RWPE1 (cell line): ENCODE measurements around the gene PARP1.

ENCODE experiments used
- CTCF ChIA-PET: fragments of 350-600 bp; sonication (Branson Sonifier 250); formaldehyde crosslinking; extraction: SDS; loops from one replicate; lab custom pipeline; 2021; lab: Yijun Ruan, JAX
- POLR2A ChIA-PET: fragments of 400-600 bp; formaldehyde crosslinking; extraction: SDS; loops from one replicate; lab custom pipeline; 2020; ENCODE audit warnings: antibody characterized with exemption; ENCODE audit not compliant: low non-redundant PET; lab: Yijun Ruan, JAX
- DNase-seq: peaks from one replicate; pipeline ENCODE4 v3.0.0; 2012; ENCODE audit warnings: low spot score
- H3K27ac ChIP-seq: fragments of 450-650 bp; 2 replicates; pipeline ENCODE4 v1.5.1; 2017
- TF ChIP-seq, protein P1 (sequence below): fragments of 450-650 bp; conservative IDR thresholded peaks from 2 replicates; pipeline ENCODE4 v1.5.1; 2017; ENCODE audit warnings: low read depth, mild to moderate bottlenecking

PARP1 gene

DNA sequence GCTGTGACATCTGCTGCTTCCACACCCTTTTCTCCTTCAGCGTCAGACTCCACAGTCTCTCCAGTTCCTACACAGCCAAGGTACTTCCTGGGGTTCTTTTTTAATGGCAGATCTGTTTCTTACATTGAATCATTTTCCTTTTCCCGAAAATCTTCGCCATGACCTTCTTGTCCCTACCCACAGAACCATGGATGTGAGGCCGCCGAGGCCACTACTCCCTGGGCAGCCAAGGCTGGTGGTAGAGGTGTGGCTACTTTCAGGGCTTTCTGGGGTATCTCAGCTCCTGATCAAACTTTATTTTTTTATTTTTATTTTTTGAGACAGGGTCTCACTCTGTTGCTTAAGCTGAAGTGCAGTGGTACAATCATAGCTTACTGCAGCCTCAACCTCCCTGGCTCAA is 89.4 kb downstream of the PARP1 start:
- H3K27ac ChIP-seq = no peak overlapping the region
- POLR2A ChIA-PET = no interaction called here
- TF ChIP-seq, protein P1, sequence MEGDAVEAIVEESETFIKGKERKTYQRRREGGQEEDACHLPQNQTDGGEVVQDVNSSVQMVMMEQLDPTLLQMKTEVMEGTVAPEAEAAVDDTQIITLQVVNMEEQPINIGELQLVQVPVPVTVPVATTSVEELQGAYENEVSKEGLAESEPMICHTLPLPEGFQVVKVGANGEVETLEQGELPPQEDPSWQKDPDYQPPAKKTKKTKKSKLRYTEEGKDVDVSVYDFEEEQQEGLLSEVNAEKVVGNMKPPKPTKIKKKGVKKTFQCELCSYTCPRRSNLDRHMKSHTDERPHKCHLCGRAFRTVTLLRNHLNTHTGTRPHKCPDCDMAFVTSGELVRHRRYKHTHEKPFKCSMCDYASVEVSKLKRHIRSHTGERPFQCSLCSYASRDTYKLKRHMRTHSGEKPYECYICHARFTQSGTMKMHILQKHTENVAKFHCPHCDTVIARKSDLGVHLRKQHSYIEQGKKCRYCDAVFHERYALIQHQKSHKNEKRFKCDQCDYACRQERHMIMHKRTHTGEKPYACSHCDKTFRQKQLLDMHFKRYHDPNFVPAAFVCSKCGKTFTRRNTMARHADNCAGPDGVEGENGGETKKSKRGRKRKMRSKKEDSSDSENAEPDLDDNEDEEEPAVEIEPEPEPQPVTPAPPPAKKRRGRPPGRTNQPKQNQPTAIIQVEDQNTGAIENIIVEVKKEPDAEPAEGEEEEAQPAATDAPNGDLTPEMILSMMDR = no peak
- DNase-seq = no peak
- CTCF ChIA-PET = interaction anchor here (0.6 to 1.5 kb wide), 3 partner anchors 15 to 136 kb away, joined by 3 to 5 read pairs (median 5); no protein-coding TSS in a partner anchor

DNA sequence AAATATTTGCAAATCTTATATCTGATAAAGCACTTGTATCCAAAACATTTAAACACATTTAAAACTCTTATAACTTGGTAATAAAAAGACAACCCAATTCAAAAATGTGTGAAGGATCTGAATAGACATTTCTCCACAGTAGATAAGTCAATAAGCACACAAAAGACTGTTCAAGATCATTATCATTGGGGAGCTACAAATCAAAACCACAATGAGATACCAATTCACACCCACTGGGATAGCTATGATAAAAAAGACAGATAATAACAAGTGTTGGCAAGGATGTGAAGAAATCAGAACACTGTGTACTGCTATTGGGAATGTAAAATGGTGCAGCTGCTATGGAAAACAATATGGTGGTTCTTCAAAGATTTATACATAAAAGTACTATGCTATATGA is 93.8 kb downstream of the PARP1 start:
- no peak overlapping the region for H3K27ac ChIP-seq
- POLR2A ChIA-PET = no interaction called here
- DNase-seq = no peak
- CTCF ChIA-PET = interaction anchor here (0.6 to 1.4 kb wide), 3 partner anchors 11 to 171 kb away, joined by 4 to 5 read pairs (median 4); no protein-coding TSS in a partner anchor
- TF ChIP-seq, protein P1 = no peak

DNA sequence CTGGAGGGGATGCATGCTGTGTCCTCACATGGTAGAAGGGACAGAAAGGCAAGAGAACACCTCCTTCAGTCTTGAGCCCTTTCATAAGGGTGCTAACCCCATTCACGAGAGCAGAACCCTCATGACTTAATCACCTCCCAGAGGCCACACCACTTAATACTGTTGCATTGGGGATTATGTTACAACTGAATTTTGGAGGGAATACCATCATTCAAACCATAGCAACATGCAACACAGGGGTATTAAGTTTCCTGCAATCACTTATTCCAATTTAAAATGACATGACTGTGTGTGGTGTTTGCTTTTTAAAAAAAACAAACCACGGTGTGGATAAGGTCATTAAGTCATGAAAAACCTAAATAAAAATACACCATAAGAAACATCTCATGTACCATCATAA is 95.8 kb downstream of the PARP1 start:
- DNase-seq = no peak
- no peak overlapping the region for H3K27ac ChIP-seq
- ChIA-PET CTCF (interaction anchor here (0.6 kb wide), 1 partner anchor 1578 kb away, joined by 4 read pairs; no protein-coding TSS in a partner anchor), POLR2A (no interaction called here)
- TF ChIP-seq, protein P1 = no peak

DNA sequence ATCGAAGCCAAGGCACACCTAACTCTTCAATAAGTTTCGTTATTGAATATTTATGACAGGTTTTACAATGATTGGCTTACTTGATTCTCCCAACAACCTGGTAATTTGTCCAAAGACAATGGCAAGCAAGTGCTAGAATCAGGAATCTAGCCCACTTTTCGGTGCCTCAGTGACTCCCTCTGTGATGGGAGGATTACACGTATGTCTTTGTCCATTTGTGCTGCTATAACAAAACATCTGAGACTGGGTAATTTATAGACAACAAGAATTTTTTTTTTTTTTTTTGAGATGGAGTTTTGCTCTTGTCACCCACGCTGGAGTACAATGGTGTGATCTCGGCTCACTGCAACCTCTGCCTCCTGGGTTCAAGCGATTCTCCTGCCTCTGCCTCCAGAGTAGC is 96.5 kb downstream of the PARP1 start:
- POLR2A ChIA-PET = no interaction called here
- CTCF ChIA-PET = interaction anchor here (0.6 kb wide), 1 partner anchor 1579 kb away, joined by 4 read pairs; no protein-coding TSS in a partner anchor
- TF ChIP-seq, protein P1 = no peak
- H3K27ac ChIP-seq = no peak overlapping the region
- DNase-seq = no peak
